ENCODE data around the gene HEPN1. TPM values are rescaled to one million over a fixed set of nuclear protein-coding genes. Genes with fewer than 3 reads are reported as not detected.

Gene HEPN1
- total RNA-seq, result not detected
- not detected for polyA plus RNA-seq
- long read RNA-seq, donor 1, result 0 reads
- long read RNA-seq, donor 2, partial matches to known transcripts, result 0 of 1 reads
- long read RNA-seq, donor 2, other reads (novel, unspliced or antisense), result 0 of 1 reads
- long read RNA-seq, donor 3, result 0 reads
- long read RNA-seq, donor 4, partial matches to known transcripts, result 0 of 1 reads
- long read RNA-seq, donor 4, other reads (novel, unspliced or antisense), result 0 of 1 reads
- long read RNA-seq, donor 5, partial matches to known transcripts, result 0 of 1 reads
- long read RNA-seq, donor 5, other reads (novel, unspliced or antisense), result 0 of 1 reads

- no peaks in the 10 kb centered on the region for H3K36me3 ChIP-seq (ENCODE audit: control insufficient read depth in 4 of 4, insufficient read depth in 4 of 4, low read length in 4 of 4)
- H3K9me3 ChIP-seq (ENCODE audit: control insufficient read depth in 4 of 4, insufficient read depth in 3 of 4, low read length in 3 of 4), result peaks cover 0 to 2% (median 0%) of the 10 kb centered on the region in 4 donors
- no peak within 1 kb of the TSS for H3K9ac ChIP-seq (ENCODE audit: insufficient read depth in 1 of 2, low read length in 2 of 2)
- no peak within 1 kb of the TSS for H3K27ac ChIP-seq (ENCODE audit: low read depth in 1 of 2, low read length in 1 of 2)
- WGBS, 2 donors, result 66 to 92% methylated on average over 3 of the region's 3 CpGs
- peaks cover 0 to 21% (median 13%) of the 10 kb centered on the region in 5 donors for H3K4me1 ChIP-seq (ENCODE audit: control insufficient read depth in 5 of 5, insufficient read depth in 5 of 5, low read length in 5 of 5)
- TF ChIP-seq CTCF (IDR thresholded peaks at IDR 0.05; ENCODE audit: control extremely low read depth, extremely low read depth), result no peak
- no peak within 1 kb of the TSS for H3K4me3 ChIP-seq
- DNase-seq (no peak), ATAC-seq (ENCODE audit: insufficient read depth, low FRiP score) (no peak)
- no peaks in the 10 kb centered on the region for H3K27me3 ChIP-seq (ENCODE audit: control insufficient read depth in 3 of 3, insufficient read depth in 3 of 3, low read length in 2 of 3)
These were observed at the start of gene HEPN1 for GRCh38 chr11:124918950-124919349. Gene HEPN1, plus strand, starts transcription at chr11:124919250.

GRCh38 chr11:124869331-124869730 lies 49.7 kb upstream of the HEPN1 start:
- Histone ChIP-seq H3K27ac (ENCODE audit: low read depth in 1 of 2, low read length in 1 of 2) (no peak overlapping the region), H3K4me3 (no peak overlapping the region), H3K27me3 (ENCODE audit: control insufficient read depth in 3 of 3, insufficient read depth in 3 of 3, low read length in 2 of 3) (peaks cover 0 to 91% (median 74%) of the 10 kb centered on the region in 3 donors), H3K36me3 (ENCODE audit: control insufficient read depth in 4 of 4, insufficient read depth in 4 of 4, low read length in 4 of 4) (no peaks in the 10 kb centered on the region), H3K4me1 (ENCODE audit: control insufficient read depth in 5 of 5, insufficient read depth in 5 of 5, low read length in 5 of 5) (peaks cover 0 to 22% (median 12%) of the 10 kb centered on the region in 5 donors), H3K9me3 (ENCODE audit: control insufficient read depth in 4 of 4, insufficient read depth in 3 of 4, low read length in 3 of 4) (peaks cover 0 to 4% (median 0%) of the 10 kb centered on the region in 4 donors), H3K9ac (ENCODE audit: insufficient read depth in 1 of 2, low read length in 2 of 2) (no peak overlapping the region)
- WGBS, 2 donors, result 3 to 4% methylated on average over 16 of the region's 16 CpGs
- TF ChIP-seq CTCF (IDR thresholded peaks at IDR 0.05; ENCODE audit: control extremely low read depth, extremely low read depth), result no peak
- ATAC-seq (ENCODE audit: insufficient read depth, low FRiP score) (no peak), DNase-seq (no peak)

GRCh38 chr11:124869856-124870387 lies 49.1 kb upstream of the HEPN1 start:
- no peak for ATAC-seq (ENCODE audit: insufficient read depth, low FRiP score)

More at GRCh38 chr11:124869856-124870387, 49.1 kb upstream of the HEPN1 start:
- 65% methylated on average over 14 of the region's 14 CpGs for WGBS, 2 donors
- Histone ChIP-seq H3K27ac (ENCODE audit: low read depth in 1 of 2, low read length in 1 of 2) (no peak overlapping the region), H3K36me3 (ENCODE audit: control insufficient read depth in 4 of 4, insufficient read depth in 4 of 4, low read length in 4 of 4) (no peaks in the 10 kb centered on the region), H3K27me3 (ENCODE audit: control insufficient read depth in 3 of 3, insufficient read depth in 3 of 3, low read length in 2 of 3) (peaks cover 0 to 86% (median 68%) of the 10 kb centered on the region in 3 donors), H3K4me1 (ENCODE audit: control insufficient read depth in 5 of 5, insufficient read depth in 5 of 5, low read length in 5 of 5) (peaks cover 0 to 19% (median 11%) of the 10 kb centered on the region in 5 donors), H3K4me3 (no peak overlapping the region), H3K9ac (ENCODE audit: insufficient read depth in 1 of 2, low read length in 2 of 2) (no peak overlapping the region), H3K9me3 (ENCODE audit: control insufficient read depth in 4 of 4, insufficient read depth in 3 of 4, low read length in 3 of 4) (peaks cover 0 to 4% (median 0%) of the 10 kb centered on the region in 4 donors)
- no peak for DNase-seq
- TF ChIP-seq CTCF (IDR thresholded peaks at IDR 0.05; ENCODE audit: control extremely low read depth, extremely low read depth), result no peak

Measured in lung (tissue), 16 donors.